Stomach (tissue), 9 donors: ENCODE results near the gene TTC13. TPM values are rescaled to one million over a fixed set of nuclear protein-coding genes. Genes with fewer than 3 reads are reported as not detected.

Experiments
- DNase-seq, 2 donors: peaks; one replicate each; pipeline versions ENCODE4 v3.0.0 to v3.0.0-alpha.2; 2013 to 2019
- H3K27ac ChIP-seq, 5 donors: fragments of 200-600 bp in 4 of 5; sonication (generic) in 4 of 5; one replicate each; pipeline ENCODE4 v1.5.1; 2013 to 2019; ENCODE audit warnings: mild to moderate bottlenecking in 1 of 5, moderate library complexity in 1 of 5
- H3K27me3 ChIP-seq, 3 donors: fragments of 200-600 bp; sonication (generic); one replicate each; pipeline ENCODE4 v1.5.1; 2017 to 2019; ENCODE audit warnings: mixed run types in 1 of 3
- H3K36me3 ChIP-seq, 4 donors: fragments of 200-600 bp; sonication (generic); 1 replicate in 3 of 4; 2 replicates in 1 of 4; pipeline ENCODE4 v1.5.1; 2016 to 2019
- H3K4me1 ChIP-seq, 4 donors: fragments of 200-600 bp; sonication (generic); one replicate each; pipeline ENCODE4 v1.5.1; 2016 to 2019
- H3K4me3 ChIP-seq, 4 donors: fragments of 200-600 bp; sonication (generic) in 3 of 4; one replicate each; pipeline ENCODE4 v1.5.1; 2016 to 2019; ENCODE audit warnings: mild to moderate bottlenecking in 1 of 4
- H3K9me3 ChIP-seq, 4 donors: fragments of 200-600 bp; sonication (generic); one replicate each; pipeline ENCODE4 v1.5.1; 2016 to 2019
- CTCF ChIP-seq, 7 experiments: fragments of 450-650 bp in 4 of 7; fragments of 200-600 bp in 3 of 7; sonication (generic) in 3 of 7; IDR thresholded peaks; one replicate each; pipeline ENCODE4 v1.5.1; 2016 to 2019; ENCODE audit warnings: antibody characterized with exemption in 7 of 7, control low read depth in 2 of 7, mild to moderate bottlenecking in 1 of 7
- EP300 ChIP-seq: sonication (generic); formaldehyde crosslinking; IDR thresholded peaks from one replicate; pipeline ENCODE4 v1.6.1; 2017; ENCODE audit warnings: antibody characterized with exemption
- POLR2A ChIP-seq, 4 donors: fragments of 450-650 bp; IDR thresholded peaks; one replicate each; pipeline ENCODE4 v1.6.1; 2016; ENCODE audit warnings: antibody characterized with exemption in 4 of 4, control low read depth in 2 of 4, mild to moderate bottlenecking in 1 of 4, moderate library complexity in 1 of 4
- POLR2AphosphoS5 ChIP-seq, 3 donors: sonication (generic); formaldehyde crosslinking; IDR thresholded peaks; one replicate each; pipeline ENCODE4 v1.6.1; 2016; ENCODE audit warnings: antibody characterized with exemption in 3 of 3
- WGBS, 5 donors: extraction: QIAGEN DNeasy Blood & Tissue Kit in 3 of 5; methylation state at CpG; one replicate each; pipeline versions ENCODE4 v1.1.5 to v1.1.7; 2013 to 2018; 5-methylcytosine and 5-hydroxymethylcytosine counted together
- intact Hi-C: fragments of 100-400 bp; cut with DNase I; formaldehyde crosslinking; loops from one replicate; pipeline ENCODE4 v1.15.1; 2023; ENCODE audit warnings: low total_unique reads
- polyA plus RNA-seq, 3 donors: library from polyadenylated mRNA; stranded (reverse); fragments of 200-250 nt; gene quantifications; one replicate each; pipeline ENCODE4 v1.2.3, GENCODE V29; 2013
- total RNA-seq, 5 donors: library from RNA; depleted of rRNA; stranded (reverse); fragments of >200 nt; gene quantifications; one replicate each; pipeline versions ENCODE4 v1.1.0 to v1.2.3, GENCODE V29; 2014 to 2016
- donor health status: healthy with polysubstance abuse.
- donor health status: Bipolar disorder and iron deficiency.
- donor health status: healthy.

Gene TTC13
- total and polyA plus RNA-seq, 8 donors, result 2.1 to 117 (median 35.4) TPM

DNA sequence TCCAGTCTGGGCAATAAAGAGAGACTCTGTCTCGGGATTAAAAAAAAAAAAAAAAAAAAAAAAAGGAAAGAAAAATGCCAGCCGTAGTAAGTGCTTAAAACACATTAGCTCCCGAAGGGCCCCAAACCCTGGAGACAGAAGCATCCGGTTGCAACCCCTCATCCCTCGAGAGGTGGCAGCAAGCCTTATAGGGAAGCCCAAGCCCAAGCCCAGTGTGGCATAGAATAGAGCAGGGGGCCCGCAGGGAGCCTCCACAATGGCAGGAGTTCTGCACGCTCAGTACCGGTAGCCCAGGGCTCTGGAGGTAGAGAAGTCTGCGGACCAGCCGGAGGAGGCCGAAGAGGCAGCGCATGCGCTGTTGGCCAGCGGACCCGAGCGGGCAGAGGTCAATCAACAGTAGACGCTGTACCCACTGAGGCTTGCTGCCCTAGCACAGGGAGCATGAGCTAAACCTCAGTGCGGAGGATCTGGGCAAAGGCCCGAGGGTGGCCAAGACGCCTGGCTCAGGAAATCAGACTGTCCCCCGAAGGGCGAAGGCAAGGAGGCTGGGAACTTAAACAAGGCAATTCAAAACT lies 76.2 kb downstream of the TTC13 start:
- Histone ChIP-seq H3K27ac (no peak overlapping the region), H3K9me3 (no peaks in the 10 kb centered on the region), H3K4me1 (peaks cover 0 to 21% (median 7%) of the 10 kb centered on the region in 4 donors), H3K27me3 (no peaks in the 10 kb centered on the region), H3K4me3 (no peak overlapping the region), H3K36me3 (peaks cover 0 to 35% (median 29%) of the 10 kb centered on the region in 4 donors)
- TF ChIP-seq POLR2A (IDR thresholded peaks at IDR 0.05) (no peak), CTCF (IDR thresholded peaks at IDR 0.05) (no peak)
- intact Hi-C loops, result no loop called here
- DNase-seq, result no peak
- 94 to 97% (median 96%) methylated on average over 21 to 22 of the region's 22 CpGs for WGBS, 5 donors

- Histone ChIP-seq H3K36me3 (peaks cover 0 to 29% (median 22%) of the 10 kb centered on the region in 4 donors), H3K27ac (no peak overlapping the region), H3K9me3 (no peaks in the 10 kb centered on the region), H3K27me3 (no peaks in the 10 kb centered on the region), H3K4me1 (peaks cover 0 to 21% (median 7%) of the 10 kb centered on the region in 4 donors), H3K4me3 (no peak overlapping the region)
- TF ChIP-seq CTCF (IDR thresholded peaks at IDR 0.05) (no peak), POLR2AphosphoS5 (IDR thresholded peaks at IDR 0.05) (no peak), POLR2A (IDR thresholded peaks at IDR 0.05) (no peak), EP300 (no peak)
- intact Hi-C loops, result no loop called here
- DNase-seq, result no peak
- WGBS, 5 donors, result 67 to 88% (median 83%) methylated on average over 6 of the region's 6 CpGs
Observed at GRCh38 chr1:230901671-230902070, 77.0 kb downstream of the TTC13 start.

DNA sequence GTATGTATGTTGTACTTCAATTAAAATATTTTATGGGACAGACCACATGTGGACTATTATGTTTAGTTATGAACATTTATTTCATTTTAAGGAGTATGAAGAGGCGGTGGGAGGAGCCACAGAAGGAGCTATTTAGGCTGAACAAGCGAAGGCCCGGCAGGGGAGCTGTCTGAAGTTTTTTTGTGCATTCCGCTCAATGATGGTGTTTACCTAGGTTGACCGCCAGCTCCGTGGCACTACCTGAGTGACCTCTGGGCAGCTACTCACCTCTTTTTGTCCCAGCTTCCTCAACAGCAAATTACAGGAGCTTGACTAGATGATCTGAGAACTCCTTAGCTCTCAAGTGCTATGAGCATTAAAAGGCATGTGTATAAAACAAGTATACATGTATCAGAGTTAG lies 77.7 kb downstream of the TTC13 start:
- H3K36me3 ChIP-seq, result peaks cover 0 to 22% (median 15%) of the 10 kb centered on the region in 4 donors
- no peak for DNase-seq
- intact Hi-C loops, result no loop called here
- H3K9me3 ChIP-seq, result no peaks in the 10 kb centered on the region
- no peak overlapping the region for H3K4me3 ChIP-seq
- no peak for TF ChIP-seq POLR2A (IDR thresholded peaks at IDR 0.05)
- TF ChIP-seq CTCF (IDR thresholded peaks at IDR 0.05), result no peak
- no peak for TF ChIP-seq EP300
- no peak for TF ChIP-seq POLR2AphosphoS5 (IDR thresholded peaks at IDR 0.05)
- WGBS, 5 donors, result 44 to 70% (median 57%) methylated on average over 6 of the region's 6 CpGs
- no peaks in the 10 kb centered on the region for H3K27me3 ChIP-seq
- peaks cover 0 to 15% (median 3%) of the 10 kb centered on the region in 4 donors for H3K4me1 ChIP-seq
- H3K27ac ChIP-seq, result no peak overlapping the region

DNA sequence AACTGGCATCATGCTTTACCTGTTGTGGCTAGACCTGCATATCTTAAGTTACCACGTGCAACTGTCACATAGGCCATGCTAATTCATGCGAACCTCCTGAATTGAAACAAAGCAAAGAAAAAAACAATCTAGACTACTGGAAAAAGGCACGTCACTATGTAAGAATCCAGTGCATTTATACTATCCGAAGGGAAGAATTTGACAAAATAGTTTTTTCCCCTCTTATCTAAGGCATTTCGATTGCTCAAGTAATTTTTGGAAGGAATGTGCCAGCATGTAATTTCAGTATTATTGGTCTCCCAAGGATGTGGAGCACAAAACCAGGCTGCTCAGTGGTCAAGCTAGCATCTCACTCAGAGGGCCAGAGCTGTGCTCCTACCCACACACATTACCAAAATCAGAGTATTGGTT lies 78.8 kb downstream of the TTC13 start:
- Histone ChIP-seq H3K27me3 (no peaks in the 10 kb centered on the region), H3K9me3 (no peaks in the 10 kb centered on the region), H3K4me3 (no peak overlapping the region), H3K27ac (no peak overlapping the region), H3K4me1 (peaks cover 0 to 6% (median 0%) of the 10 kb centered on the region in 4 donors), H3K36me3 (peaks cover 0 to 11% (median 4%) of the 10 kb centered on the region in 4 donors)
- no peak for DNase-seq
- whole genome bisulfite sequencing, 5 donors, result 62 to 75% (median 66%) methylated on average over 5 of the region's 5 CpGs
- intact Hi-C loops, result no loop called here
- TF ChIP-seq POLR2A (IDR thresholded peaks at IDR 0.05) (no peak), EP300 (no peak), POLR2AphosphoS5 (IDR thresholded peaks at IDR 0.05) (no peak), CTCF (IDR thresholded peaks at IDR 0.05) (no peak)
